Measurements from ENCODE around the gene SLC6A15. TPM values are rescaled to one million over a fixed set of nuclear protein-coding genes. Genes with fewer than 3 reads are reported as not detected.

SLC6A15 gene
- total RNA-seq, 1 donor from 2014 or later: 65.0 TPM

DNA sequence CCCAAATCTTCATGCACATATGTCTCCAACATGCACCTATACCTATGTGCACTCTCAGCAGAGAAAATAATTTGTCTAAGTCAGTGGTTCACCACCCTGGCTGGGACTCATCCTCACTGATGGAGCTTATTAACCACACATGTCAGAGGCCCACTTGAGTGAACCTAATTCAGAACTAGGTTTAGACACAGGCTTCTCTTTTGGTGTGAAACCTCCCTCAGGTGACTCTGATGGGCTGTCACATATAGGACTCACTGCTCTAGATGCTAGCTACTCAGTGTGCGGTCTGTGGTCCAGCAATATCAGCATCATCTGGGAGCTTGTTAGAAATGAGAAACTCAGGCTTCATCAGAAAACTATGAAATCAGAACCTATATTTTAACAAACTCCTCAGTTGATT lies 85.7 kb downstream of the SLC6A15 start:
- no peaks in the 10 kb centered on the region for H3K27me3 ChIP-seq (ENCODE audit: control insufficient read depth, insufficient read depth, low read length)
- no peak for DNase-seq (ENCODE audit: low read depth)
- no peaks in the 10 kb centered on the region for H3K36me3 ChIP-seq (ENCODE audit: control insufficient read depth, insufficient read depth, low read length)
- H3K4me3 ChIP-seq (ENCODE audit: low read depth, low read length): no peak overlapping the region
- TF ChIP-seq, protein P1, sequence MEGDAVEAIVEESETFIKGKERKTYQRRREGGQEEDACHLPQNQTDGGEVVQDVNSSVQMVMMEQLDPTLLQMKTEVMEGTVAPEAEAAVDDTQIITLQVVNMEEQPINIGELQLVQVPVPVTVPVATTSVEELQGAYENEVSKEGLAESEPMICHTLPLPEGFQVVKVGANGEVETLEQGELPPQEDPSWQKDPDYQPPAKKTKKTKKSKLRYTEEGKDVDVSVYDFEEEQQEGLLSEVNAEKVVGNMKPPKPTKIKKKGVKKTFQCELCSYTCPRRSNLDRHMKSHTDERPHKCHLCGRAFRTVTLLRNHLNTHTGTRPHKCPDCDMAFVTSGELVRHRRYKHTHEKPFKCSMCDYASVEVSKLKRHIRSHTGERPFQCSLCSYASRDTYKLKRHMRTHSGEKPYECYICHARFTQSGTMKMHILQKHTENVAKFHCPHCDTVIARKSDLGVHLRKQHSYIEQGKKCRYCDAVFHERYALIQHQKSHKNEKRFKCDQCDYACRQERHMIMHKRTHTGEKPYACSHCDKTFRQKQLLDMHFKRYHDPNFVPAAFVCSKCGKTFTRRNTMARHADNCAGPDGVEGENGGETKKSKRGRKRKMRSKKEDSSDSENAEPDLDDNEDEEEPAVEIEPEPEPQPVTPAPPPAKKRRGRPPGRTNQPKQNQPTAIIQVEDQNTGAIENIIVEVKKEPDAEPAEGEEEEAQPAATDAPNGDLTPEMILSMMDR (IDR thresholded peaks at IDR 0.05; ENCODE audit: insufficient read depth, low read length, severe bottlenecking): no peak
- FAIRE-seq: no peak

DNA sequence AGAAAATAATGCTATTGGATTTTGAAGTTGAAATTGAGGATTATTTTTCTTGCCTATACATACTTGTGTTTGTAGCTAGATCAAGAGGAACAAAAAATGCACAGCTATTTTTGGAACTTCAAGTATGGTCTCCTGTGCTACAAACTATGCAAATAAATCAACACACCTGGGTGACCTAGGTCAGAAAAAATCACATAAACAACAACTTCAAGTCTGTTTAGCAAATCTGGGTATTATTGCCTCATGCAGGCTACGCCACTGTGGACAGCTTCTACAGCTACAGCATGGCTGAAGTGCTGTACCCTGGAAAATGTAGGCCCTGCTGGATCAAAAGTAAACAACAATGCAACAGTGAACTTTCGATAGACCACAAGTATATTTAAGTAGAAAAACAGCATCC lies 87.5 kb downstream of the SLC6A15 start:
- Histone ChIP-seq H3K4me3 (ENCODE audit: low read depth, low read length) (no peak overlapping the region), H3K27me3 (ENCODE audit: control insufficient read depth, insufficient read depth, low read length) (no peaks in the 10 kb centered on the region), H3K36me3 (ENCODE audit: control insufficient read depth, insufficient read depth, low read length) (no peaks in the 10 kb centered on the region)
- TF ChIP-seq, protein P1 (IDR thresholded peaks at IDR 0.05; ENCODE audit: insufficient read depth, low read length, severe bottlenecking): no peak
- DNase-seq (ENCODE audit: low read depth) (no peak), FAIRE-seq (no peak)

DNA sequence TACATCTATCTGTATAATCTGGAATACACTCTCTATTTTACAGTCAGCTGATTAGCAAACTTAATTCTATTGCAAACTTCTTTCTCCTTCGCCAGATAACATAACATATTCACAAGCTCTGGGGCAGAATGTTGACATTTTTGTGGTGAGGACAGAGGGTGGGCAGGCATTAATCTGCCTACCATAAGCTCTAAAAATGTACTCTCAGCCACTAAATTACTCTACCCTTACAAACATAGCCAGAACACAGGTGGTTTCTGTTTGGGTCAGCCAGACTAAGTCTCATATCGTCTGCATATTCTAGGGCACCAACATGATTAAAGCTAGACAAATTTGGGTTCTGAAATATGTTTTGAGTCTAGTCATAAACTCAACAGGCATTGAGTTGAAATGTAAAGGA lies 90.1 kb downstream of the SLC6A15 start:
- no peak for DNase-seq (ENCODE audit: low read depth)
- no peaks in the 10 kb centered on the region for H3K36me3 ChIP-seq (ENCODE audit: control insufficient read depth, insufficient read depth, low read length)
- no peaks in the 10 kb centered on the region for H3K27me3 ChIP-seq (ENCODE audit: control insufficient read depth, insufficient read depth, low read length)
- FAIRE-seq: no peak
- TF ChIP-seq, protein P1 (IDR thresholded peaks at IDR 0.05; ENCODE audit: insufficient read depth, low read length, severe bottlenecking): no peak
- no peak overlapping the region for H3K4me3 ChIP-seq (ENCODE audit: low read depth, low read length)

DNA sequence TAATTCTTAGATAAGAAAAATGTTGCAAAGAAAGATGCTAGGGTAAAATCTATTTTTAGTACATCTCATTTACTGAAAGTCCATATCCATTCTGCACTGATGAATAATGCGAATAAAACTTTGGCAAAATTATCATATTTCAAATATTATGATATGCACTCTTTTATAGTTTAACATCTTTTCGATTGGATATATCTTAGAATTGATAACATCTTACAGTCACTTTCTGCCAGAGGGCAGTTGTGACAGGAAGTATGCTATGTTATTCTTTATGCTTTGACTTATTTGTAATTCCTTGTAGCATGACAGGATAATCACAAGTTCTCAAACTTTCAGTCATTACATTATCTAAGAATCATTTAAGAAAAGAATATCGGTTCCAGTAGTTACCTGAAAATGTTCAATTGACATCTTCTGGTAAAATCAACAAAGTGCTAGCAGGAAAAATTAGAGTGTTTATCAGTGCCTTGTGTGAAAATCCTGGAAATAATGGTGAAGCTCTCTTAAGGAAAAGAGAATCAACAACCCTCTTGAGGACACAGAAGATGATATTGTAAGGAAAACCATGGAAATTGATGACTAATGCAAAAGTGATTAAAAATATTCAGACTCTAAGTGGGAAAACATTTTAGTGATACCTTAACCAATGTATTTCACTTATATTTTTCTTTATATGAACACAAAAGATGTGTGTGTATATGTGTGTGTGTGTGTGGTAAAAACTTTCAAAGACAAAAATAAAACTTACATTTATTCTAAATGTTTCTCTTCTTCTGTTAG lies 95.5 kb downstream of the SLC6A15 start:
- no peak for FAIRE-seq
- Histone ChIP-seq H3K36me3 (ENCODE audit: control insufficient read depth, insufficient read depth, low read length) (no peaks in the 10 kb centered on the region), H3K4me3 (ENCODE audit: low read depth, low read length) (no peak overlapping the region), H3K27me3 (ENCODE audit: control insufficient read depth, insufficient read depth, low read length) (no peaks in the 10 kb centered on the region)
- TF ChIP-seq, protein P1 (IDR thresholded peaks at IDR 0.05; ENCODE audit: insufficient read depth, low read length, severe bottlenecking): no peak
- DNase-seq (ENCODE audit: low read depth): no peak

DNA sequence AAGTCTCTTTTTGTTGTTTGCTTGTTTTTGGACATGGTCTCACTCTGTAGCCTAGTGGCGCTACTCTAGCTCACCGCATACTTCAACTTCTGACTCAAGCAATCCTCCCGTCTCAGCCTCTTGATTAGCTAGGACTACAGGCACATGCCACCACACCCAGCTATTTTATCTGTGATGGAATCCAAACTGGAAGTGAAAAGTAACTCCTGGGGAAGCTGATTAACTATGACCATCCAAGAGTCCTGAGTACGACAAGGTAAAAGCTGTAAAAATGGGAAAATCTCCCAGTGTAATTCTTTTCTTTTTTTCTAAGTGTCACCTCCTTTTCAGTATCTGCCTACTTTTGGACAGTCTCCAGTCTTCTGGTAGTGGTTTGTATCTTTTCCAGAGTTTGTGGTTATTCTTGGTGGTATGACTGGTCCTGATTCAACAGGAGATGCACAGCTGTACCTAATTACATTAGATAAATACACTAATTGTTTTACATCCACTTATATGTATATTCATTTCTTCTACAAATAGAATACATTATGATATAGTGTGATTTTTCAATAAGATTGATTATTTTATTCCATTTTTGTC lies 97.8 kb downstream of the SLC6A15 start:
- DNase-seq (ENCODE audit: low read depth): no peak
- no peaks in the 10 kb centered on the region for H3K36me3 ChIP-seq (ENCODE audit: control insufficient read depth, insufficient read depth, low read length)
- H3K4me3 ChIP-seq (ENCODE audit: low read depth, low read length): no peak overlapping the region
- TF ChIP-seq, protein P1 (IDR thresholded peaks at IDR 0.05; ENCODE audit: insufficient read depth, low read length, severe bottlenecking): no peak
- no peak for FAIRE-seq
- H3K27me3 ChIP-seq (ENCODE audit: control insufficient read depth, insufficient read depth, low read length): no peaks in the 10 kb centered on the region

Data from bronchial epithelial cell (primary cell).